Transverse colon (tissue), 3 donors: ENCODE data around the gene ZNF487.

ENCODE experiments used
- CTCF ChIP-seq, 5 experiments: fragments of 200-600 bp in 3 of 5; fragments of 450-650 bp in 2 of 5; sonication (generic) in 3 of 5; IDR thresholded peaks; 1 replicate in 2 of 5; 2 replicates in 3 of 5; pipeline ENCODE4 v1.5.1; 2016 to 2017; ENCODE audit warnings: antibody characterized with exemption in 5 of 5, inconsistent platforms in 3 of 5, mild to moderate bottlenecking in 2 of 5, moderate library complexity in 1 of 5
- EP300 ChIP-seq: sonication (generic); formaldehyde crosslinking; IDR thresholded peaks from one replicate; pipeline ENCODE4 v1.6.1; 2017; ENCODE audit warnings: antibody characterized with exemption, low read depth

- TF ChIP-seq CTCF (IDR thresholded peaks at IDR 0.05) (no peak), EP300 (no peak)
Observed at GRCh38 chr10:43502931-43503330, 66.0 kb downstream of the ZNF487 start.
